HepG2 (cell line): ENCODE results near the gene DPP6. TPM values are rescaled to one million over a fixed set of nuclear protein-coding genes. Genes with fewer than 3 reads are reported as not detected.
A peak's percentile ranks its signal among the peaks of the same experiment; 100 is the strongest.

ENCODE experiments used
- ATM ChIP-seq: fragments of 450-650 bp; IDR thresholded peaks from 2 replicates; pipeline ENCODE4 v1.7.1; 2017; ENCODE audit warnings: mild to moderate bottlenecking, borderline replicate concordance
- CAMTA2 ChIP-seq: sonication (generic); formaldehyde crosslinking; IDR thresholded peaks from 2 replicates; pipeline ENCODE4 v1.4.0; 2020; ENCODE audit warnings: mild to moderate bottlenecking, missing genetic modification reagents, borderline replicate concordance
- CEBPG ChIP-seq: IDR thresholded peaks from 2 replicates; pipeline ENCODE4 v1.6.1; 2016
- ESRRA ChIP-seq: sonication (generic); formaldehyde crosslinking; IDR thresholded peaks from 2 replicates; pipeline ENCODE4 v1.5.1; 2020; ENCODE audit warnings: mild to moderate bottlenecking, low read depth, missing genetic modification reagents
- GTF2F1 ChIP-seq: fragments of 150-350 bp; IDR thresholded peaks from 2 replicates; pipeline ENCODE4 v1.6.1; 2014; ENCODE audit warnings: low read length
- HOXA9 ChIP-seq: sonication (generic); formaldehyde crosslinking; IDR thresholded peaks from 2 replicates; pipeline ENCODE4 v1.8.1; 2022; ENCODE audit warnings: missing genetic modification reagents, mild to moderate bottlenecking, moderate library complexity, borderline replicate concordance
- PAWR ChIP-seq: sonication (generic); formaldehyde crosslinking; IDR thresholded peaks from 2 replicates; pipeline ENCODE4 v1.4.0; 2020; ENCODE audit warnings: missing genetic modification reagents, mild to moderate bottlenecking, borderline replicate concordance
- POGZ ChIP-seq: sonication (generic); formaldehyde crosslinking; IDR thresholded peaks from 2 replicates; pipeline ENCODE4 v1.4.0; 2020; ENCODE audit warnings: mild to moderate bottlenecking, missing genetic modification reagents
- RARA ChIP-seq: IDR thresholded peaks from 2 replicates; pipeline ENCODE4 v1.6.1; 2016; ENCODE audit warnings: missing genetic modification reagents, missing compliant biosample characterization
- RORA ChIP-seq: sonication (generic); formaldehyde crosslinking; IDR thresholded peaks from 2 replicates; pipeline ENCODE4 v1.5.0; 2020; ENCODE audit warnings: mild to moderate bottlenecking, missing genetic modification reagents, moderate library complexity
- SP2 ChIP-seq: sonication (generic); formaldehyde crosslinking; IDR thresholded peaks from 2 replicates; pipeline ENCODE4 v1.5.1; 2020; ENCODE audit warnings: mild to moderate bottlenecking, missing genetic modification reagents
- TERF1 ChIP-seq: sonication (generic); formaldehyde crosslinking; IDR thresholded peaks from 2 replicates; pipeline ENCODE4 v1.8.0; 2022; ENCODE audit warnings: mild to moderate bottlenecking, missing genetic modification reagents, moderate library complexity
- TP53 ChIP-seq: sonication (generic); formaldehyde crosslinking; conservative IDR thresholded peaks from 2 replicates; pipeline ENCODE4 v1.4.0; 2020; ENCODE audit warnings: missing genetic modification reagents
- YY1 ChIP-seq: IDR thresholded peaks from 2 replicates; pipeline ENCODE4 v1.6.1; 2011; ENCODE audit warnings: low read length, low read depth, moderate library complexity, mild to moderate bottlenecking; ENCODE audit not compliant: insufficient read depth, insufficient replicate concordance
- ZBTB10 ChIP-seq: sonication (generic); formaldehyde crosslinking; IDR thresholded peaks from 2 replicates; pipeline ENCODE4 v1.4.0; 2020; ENCODE audit warnings: missing genetic modification reagents, borderline replicate concordance
- ZFP62 ChIP-seq: sonication (generic); formaldehyde crosslinking; IDR thresholded peaks from 2 replicates; pipeline ENCODE4 v1.4.0; 2020; ENCODE audit warnings: missing genetic modification reagents
- ZFP82 ChIP-seq: sonication (generic); formaldehyde crosslinking; IDR thresholded peaks from 2 replicates; pipeline ENCODE4 v1.5.1; 2020; ENCODE audit warnings: mild to moderate bottlenecking, missing genetic modification reagents, borderline replicate concordance
- ZFY ChIP-seq: sonication (generic); formaldehyde crosslinking; IDR thresholded peaks from 2 replicates; pipeline ENCODE4 v1.4.0; 2020; ENCODE audit warnings: missing genetic modification reagents
- ZNF205 ChIP-seq: IDR thresholded peaks from 2 replicates; pipeline ENCODE4 v1.6.1; 2018; ENCODE audit warnings: missing biosample characterization, missing genetic modification reagents
- ZNF234 ChIP-seq: sonication (generic); formaldehyde crosslinking; conservative IDR thresholded peaks from 2 replicates; pipeline ENCODE4 v1.5.1; 2020; ENCODE audit warnings: mild to moderate bottlenecking, missing genetic modification reagents
- ZNF430 ChIP-seq: sonication (generic); formaldehyde crosslinking; IDR thresholded peaks from 2 replicates; pipeline ENCODE4 v1.9.0; 2021; ENCODE audit warnings: mild to moderate bottlenecking, missing genetic modification reagents
- ZNF468 ChIP-seq: sonication (generic); formaldehyde crosslinking; IDR thresholded peaks from 2 replicates; pipeline ENCODE4 v1.8.0; 2022; ENCODE audit warnings: mild to moderate bottlenecking, moderate library complexity, missing genetic modification reagents
- ZNF550 ChIP-seq: sonication (generic); formaldehyde crosslinking; IDR thresholded peaks from 2 replicates; pipeline ENCODE4 v1.4.0; 2020; ENCODE audit warnings: mild to moderate bottlenecking, missing genetic modification reagents, borderline replicate concordance
- ZNF639 ChIP-seq: conservative IDR thresholded peaks from 2 replicates; pipeline ENCODE4 v1.6.1; 2018; ENCODE audit warnings: missing genetic modification reagents
- ZNF644 ChIP-seq: IDR thresholded peaks from 2 replicates; pipeline ENCODE4 v1.6.1; 2016; ENCODE audit warnings: low read depth
- ZNF747 ChIP-seq: sonication (generic); formaldehyde crosslinking; IDR thresholded peaks from 2 replicates; pipeline ENCODE4 v1.8.1; 2023; ENCODE audit warnings: missing genetic modification reagents, mild to moderate bottlenecking, borderline replicate concordance
- polyA plus RNA-seq, 8 experiments: library from polyadenylated mRNA; depleted of rRNA in 3 of 8; stranded (reverse) in 7 of 8; unstranded in 1 of 8; fragments of >200 nt; fragmentation: Illumina TruSeq in 4 of 8; extraction: Trizol in 4 of 8; gene quantifications; 2 replicates each; pipeline versions ENCODE4 v1.2.1 to v1.2.3, GENCODE V29; 2011 to 2016; ENCODE audit warnings: low read depth in 4 of 8, missing spikeins in 1 of 8, mixed read lengths in 1 of 8; ENCODE audit not compliant: insufficient read depth in 1 of 8
- total RNA-seq, 5 experiments: library from RNA; depleted of rRNA; stranded (reverse); fragments of >200 nt; fragmentation: Illumina TruSeq; extraction: Trizol; gene quantifications; 2 replicates each; pipeline ENCODE4 v1.2.3, GENCODE V29; 2016; ENCODE audit warnings: low read depth in 1 of 5
- TF ChIP-seq, protein P1 (sequence below): sonication (generic); IDR thresholded peaks from 2 replicates; pipeline ENCODE4 v1.6.1; 2016; ENCODE audit warnings: low read depth, borderline replicate concordance

The DPP6 gene
- total and polyA plus RNA-seq, 2 of the 13 experiments (the other 11 are each of a cell fraction or from before 2014, with no cell fraction given): not detected

DNA sequence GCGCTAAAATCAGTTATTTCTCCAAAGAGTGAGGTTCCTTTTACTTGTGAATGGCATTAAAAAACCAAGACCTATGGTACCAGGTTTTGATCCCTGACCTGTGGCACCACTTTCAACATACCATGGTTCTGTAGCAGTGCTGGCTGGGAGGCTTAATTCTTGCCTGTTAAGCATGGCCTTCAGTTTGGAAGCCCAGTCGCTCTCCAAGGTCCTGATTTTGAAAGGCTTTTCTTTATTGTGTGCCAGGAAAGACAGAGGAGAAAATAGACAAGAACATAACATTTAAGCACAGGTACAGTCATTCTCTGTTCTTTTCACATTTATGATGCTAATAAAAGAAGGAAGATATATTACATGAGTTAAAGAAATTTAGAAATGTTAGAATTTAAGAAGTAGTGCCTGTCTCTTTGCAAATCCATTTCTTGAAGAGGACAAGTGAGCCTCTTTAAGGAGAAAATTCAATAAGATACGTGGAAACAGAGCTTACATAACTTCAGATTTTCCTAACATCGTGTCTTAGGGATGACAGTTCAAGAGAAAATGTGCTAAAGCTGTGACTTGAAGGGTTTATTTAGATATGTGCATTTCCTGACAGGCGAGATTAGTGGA lies 357.6 kb downstream of the DPP6 start (continued):
- peak; percentile 23; the same call in 1 of the 2 replicates for TF ChIP-seq RARA
- no peak for TF ChIP-seq SP2
- no peak for TF ChIP-seq RORA (CRISPR knock-in tag)
- TF ChIP-seq, protein P1, sequence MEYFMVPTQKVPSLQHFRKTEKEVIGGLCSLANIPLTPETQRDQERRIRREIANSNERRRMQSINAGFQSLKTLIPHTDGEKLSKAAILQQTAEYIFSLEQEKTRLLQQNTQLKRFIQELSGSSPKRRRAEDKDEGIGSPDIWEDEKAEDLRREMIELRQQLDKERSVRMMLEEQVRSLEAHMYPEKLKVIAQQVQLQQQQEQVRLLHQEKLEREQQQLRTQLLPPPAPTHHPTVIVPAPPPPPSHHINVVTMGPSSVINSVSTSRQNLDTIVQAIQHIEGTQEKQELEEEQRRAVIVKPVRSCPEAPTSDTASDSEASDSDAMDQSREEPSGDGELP: no peak
- TF ChIP-seq ZFY (CRISPR knock-in tag): no peak
- no peak for TF ChIP-seq CEBPG
- TF ChIP-seq TERF1 (CRISPR knock-in tag): no peak
- TF ChIP-seq ZNF747 (CRISPR knock-in tag): no peak
- TF ChIP-seq CAMTA2: no peak
- no peak for TF ChIP-seq HOXA9 (CRISPR knock-in tag)
- TF ChIP-seq ATM: no peak
- TF ChIP-seq ZFP82: no peak
- no peak for TF ChIP-seq ZNF234
- TF ChIP-seq GTF2F1: no peak
- no peak for TF ChIP-seq YY1
- TF ChIP-seq ZNF639 (CRISPR knock-in tag): no peak
- TF ChIP-seq ZNF550 (CRISPR knock-in tag): no peak
- no peak for TF ChIP-seq ZFP62 (CRISPR knock-in tag)
- no peak for TF ChIP-seq ZBTB10
- no peak for TF ChIP-seq ZNF430 (CRISPR knock-in tag)
- no peak for TF ChIP-seq ZNF644
- no peak for TF ChIP-seq POGZ (CRISPR knock-in tag)
- TF ChIP-seq ZNF205 (CRISPR knock-in tag): no peak
- no peak for TF ChIP-seq ZNF468 (CRISPR knock-in tag)
- TF ChIP-seq ESRRA (CRISPR knock-in tag): no peak
- TF ChIP-seq TP53 (CRISPR knock-in tag): no peak
- no peak for TF ChIP-seq PAWR (CRISPR knock-in tag)
